AG10803 (cell line): ENCODE measurements around the gene DCPS.

ENCODE experiments used
- DNase-seq: peaks from one replicate; pipeline ENCODE4 v3.0.0; 2010; ENCODE audit warnings: low read depth
- H3K4me3 ChIP-seq: 2 replicates; pipeline ENCODE4 v1.5.1; 2011; ENCODE audit warnings: mild to moderate bottlenecking, low read length, control low read depth
- TF ChIP-seq, protein P1 (sequence below): conservative IDR thresholded peaks from 2 replicates; pipeline ENCODE4 v1.5.1; 2011; ENCODE audit warnings: mild to moderate bottlenecking, low read length, control low read depth, inconsistent platforms

The DCPS gene

GRCh38 chr11:126317432-126317755 lies 13.5 kb downstream of the DCPS start:
- TF ChIP-seq, protein P1, sequence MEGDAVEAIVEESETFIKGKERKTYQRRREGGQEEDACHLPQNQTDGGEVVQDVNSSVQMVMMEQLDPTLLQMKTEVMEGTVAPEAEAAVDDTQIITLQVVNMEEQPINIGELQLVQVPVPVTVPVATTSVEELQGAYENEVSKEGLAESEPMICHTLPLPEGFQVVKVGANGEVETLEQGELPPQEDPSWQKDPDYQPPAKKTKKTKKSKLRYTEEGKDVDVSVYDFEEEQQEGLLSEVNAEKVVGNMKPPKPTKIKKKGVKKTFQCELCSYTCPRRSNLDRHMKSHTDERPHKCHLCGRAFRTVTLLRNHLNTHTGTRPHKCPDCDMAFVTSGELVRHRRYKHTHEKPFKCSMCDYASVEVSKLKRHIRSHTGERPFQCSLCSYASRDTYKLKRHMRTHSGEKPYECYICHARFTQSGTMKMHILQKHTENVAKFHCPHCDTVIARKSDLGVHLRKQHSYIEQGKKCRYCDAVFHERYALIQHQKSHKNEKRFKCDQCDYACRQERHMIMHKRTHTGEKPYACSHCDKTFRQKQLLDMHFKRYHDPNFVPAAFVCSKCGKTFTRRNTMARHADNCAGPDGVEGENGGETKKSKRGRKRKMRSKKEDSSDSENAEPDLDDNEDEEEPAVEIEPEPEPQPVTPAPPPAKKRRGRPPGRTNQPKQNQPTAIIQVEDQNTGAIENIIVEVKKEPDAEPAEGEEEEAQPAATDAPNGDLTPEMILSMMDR, result no peak
- DNase-seq, result no peak
- H3K4me3 ChIP-seq, result no peak overlapping the region; the same call in 1 of the 2 replicates

- H3K4me3 ChIP-seq, result peak overlapping the region; percentile 52
These were observed 14.1 kb downstream of the DCPS start for GRCh38 chr11:126317756-126318573.

DNA sequence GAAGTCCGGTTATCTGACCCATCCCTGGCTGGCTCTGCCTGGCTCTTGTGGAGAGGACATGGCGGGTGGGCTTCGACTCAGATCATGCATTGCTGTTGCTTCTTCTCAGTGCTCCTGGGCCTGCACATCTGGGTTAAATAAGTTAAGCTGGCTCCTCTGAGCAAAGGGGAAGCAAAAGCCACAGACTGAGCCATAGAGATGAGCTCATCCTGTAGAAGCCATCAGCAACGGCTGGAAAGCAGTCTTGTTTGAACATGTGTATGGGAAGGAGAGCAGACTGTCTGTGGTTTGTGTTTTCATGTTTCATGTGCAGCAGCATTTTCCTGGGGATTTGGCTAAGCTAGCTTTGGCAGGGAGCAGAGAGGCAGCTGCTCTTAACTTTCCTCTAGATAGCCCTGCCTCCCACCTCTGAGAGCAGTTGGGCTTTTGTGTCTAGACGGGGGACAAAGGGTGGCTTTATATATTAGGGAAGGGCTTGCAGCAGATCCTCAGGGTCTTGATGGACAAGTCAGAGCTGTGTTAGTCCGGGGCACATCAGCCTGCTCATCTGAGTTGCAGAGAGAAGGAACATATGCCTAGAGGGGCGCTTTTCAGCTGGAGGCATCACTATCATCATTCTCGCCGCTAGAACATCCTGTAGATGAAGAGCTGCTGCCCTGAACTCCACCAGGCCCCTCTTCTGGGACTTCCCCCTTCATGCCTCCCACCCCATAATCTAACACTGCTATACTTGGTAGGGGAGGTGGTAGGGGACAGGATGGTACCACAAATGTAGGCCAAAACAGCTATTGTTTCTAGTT lies 14.9 kb downstream of the DCPS start:
- TF ChIP-seq, protein P1, result no peak
- H3K4me3 ChIP-seq, result peak overlapping the region; percentile 52
- peak; percentile 98 for DNase-seq

More at GRCh38 chr11:126317756-126318573, 14.1 kb downstream of the DCPS start:
- peak; percentile 90 for DNase-seq
- TF ChIP-seq, protein P1, result no peak

DNA sequence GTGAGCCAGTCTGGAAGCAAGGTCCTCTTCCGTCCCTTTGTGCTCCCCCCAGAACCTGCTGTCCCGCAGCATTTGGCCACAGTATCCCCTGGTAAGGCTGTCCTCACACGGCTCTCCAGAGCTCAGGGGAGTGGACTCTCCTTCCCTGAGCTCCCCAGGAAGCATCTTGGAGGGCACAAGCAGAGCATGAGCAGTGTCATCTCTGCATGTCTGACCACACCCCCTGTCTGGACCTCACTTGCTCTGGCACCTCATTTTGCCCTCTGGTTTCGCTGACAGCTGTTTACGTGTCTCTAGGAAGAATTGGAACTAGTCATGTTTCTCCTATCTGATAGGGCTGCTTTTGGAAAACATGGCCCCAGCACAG lies 15.5 kb downstream of the DCPS start:
- peak; percentile 36 for DNase-seq
- no peak overlapping the region for H3K4me3 ChIP-seq
- TF ChIP-seq, protein P1, result no peak

GRCh38 chr11:126322996-126323395 lies 19.1 kb downstream of the DCPS start:
- no peak overlapping the region for H3K4me3 ChIP-seq
- peak; percentile 38 for DNase-seq
- TF ChIP-seq, protein P1, result no peak

GRCh38 chr11:126327281-126328000 lies 23.6 kb downstream of the DCPS start:
- TF ChIP-seq, protein P1, result no peak
- DNase-seq, result no peak
- H3K4me3 ChIP-seq, result no peak overlapping the region
